PFSK-1 (cell line): ENCODE measurements around the gene ATN1.

ENCODE experiments used
- POLR2AphosphoS5 ChIP-seq: IDR thresholded peaks from 2 replicates; pipeline ENCODE4 v1.6.1; 2012; ENCODE audit warnings: low read depth, mild to moderate bottlenecking, control low read depth, low read length, moderate library complexity
- SIN3A ChIP-seq: IDR thresholded peaks from 2 replicates; pipeline ENCODE4 v1.6.1; 2012; ENCODE audit warnings: mild to moderate bottlenecking, low read length, moderate library complexity, borderline replicate concordance; ENCODE audit not compliant: insufficient read depth
- TAF1 ChIP-seq: IDR thresholded peaks from 2 replicates; pipeline ENCODE4 v1.6.1; 2012; ENCODE audit warnings: low read length, control low read depth, borderline replicate concordance; ENCODE audit not compliant: insufficient read depth

DNA sequence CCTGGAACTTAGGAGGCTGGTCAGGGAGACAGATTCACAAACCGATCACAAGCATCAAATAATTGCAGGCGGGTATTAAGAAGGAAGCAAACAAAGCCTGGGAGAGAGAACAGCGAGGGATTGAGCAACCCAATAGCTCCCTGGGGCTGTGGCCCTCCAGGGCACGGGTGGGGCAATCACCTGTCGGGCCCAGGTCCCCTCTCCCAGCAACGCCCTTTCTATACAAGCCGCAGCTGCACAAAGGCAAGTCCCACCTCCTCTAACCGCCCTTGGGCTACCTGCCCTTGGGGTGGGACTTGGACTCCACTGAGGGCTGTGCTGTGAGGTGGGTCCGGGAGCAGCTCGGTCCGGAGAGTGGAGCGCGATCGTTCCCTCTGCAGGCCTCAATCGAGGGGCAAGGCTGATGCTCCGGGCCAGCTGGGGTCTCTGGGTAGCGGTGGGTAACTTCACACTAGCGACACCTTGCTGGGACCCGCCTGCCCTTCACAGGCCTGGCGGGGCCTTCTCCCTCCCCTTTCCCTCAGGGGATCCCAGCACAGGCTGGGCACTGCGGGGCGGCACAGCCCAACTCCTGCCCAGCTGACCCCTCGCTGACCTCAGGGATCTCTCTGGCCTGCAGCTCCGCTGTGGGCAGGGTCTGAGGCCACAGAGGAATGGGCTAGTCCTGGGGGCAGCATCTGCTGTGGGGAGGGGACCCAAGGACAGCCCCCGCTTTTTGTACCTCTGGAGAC is 34.7 kb downstream of the ATN1 start:
- no peak for TF ChIP-seq POLR2AphosphoS5
- TF ChIP-seq TAF1: no peak
- no peak for TF ChIP-seq SIN3A
